SK-N-SH (cell line): Measurements from ENCODE around the gene PHF3. TPM values are rescaled to one million over a fixed set of nuclear protein-coding genes. Genes with fewer than 3 reads are reported as not detected.
"Not testable (repeated sequence)": the region's sequence is repeated elsewhere in the genome, so short reads cannot be mapped to it uniquely, and the experiment has no call there.

ENCODE experiments used
- CTCF ChIA-PET: fragments of 300-600, 350-600 bp; formaldehyde crosslinking; extraction: SDS; loops from one replicate; lab custom pipeline; 2021; lab: Yijun Ruan, JAX
- POLR2A ChIA-PET: fragments of 350-600 bp; sonication (Branson Sonifier 250); formaldehyde crosslinking; extraction: SDS; loops from one replicate; lab custom pipeline; 2020; ENCODE audit warnings: antibody characterized with exemption, inconsistent platforms; lab: Yijun Ruan, JAX
- DNase-seq: peaks from one replicate; pipeline ENCODE4 v3.0.0; 2012
- H2AFZ ChIP-seq: fragments of 200-600 bp; sonication (generic); 2 replicates; pipeline ENCODE4 v1.8.1; 2016; ENCODE audit warnings: antibody characterized with exemption, mild to moderate bottlenecking, low read depth
- H3F3A ChIP-seq: fragments of 200-600 bp; sonication (generic); replicated peaks from 2 replicates; pipeline ENCODE3; 2016; ENCODE audit warnings: antibody characterized with exemption, mild to moderate bottlenecking; ENCODE audit not compliant: insufficient read depth
- H3K27ac ChIP-seq, 2 experiments: fragments of 200-500 bp in 1 of 2; fragments of 200-600 bp in 1 of 2; sonication (Bioruptor generic) in 1 of 2; sonication (generic), shearing (Covaris generic) in 1 of 2; 2 replicates each; pipeline versions ENCODE4 v1.5.1 to v1.6.1; 2014 to 2016; ENCODE audit warnings: low read depth in 2 of 2, inconsistent platforms in 1 of 2, low read length in 1 of 2, mild to moderate bottlenecking in 1 of 2, mixed read lengths in 1 of 2
- H3K27me3 ChIP-seq: fragments of 200-600 bp; sonication (generic), shearing (Covaris generic); 2 replicates; pipeline ENCODE4 v1.6.1; 2016; ENCODE audit warnings: mixed run types; ENCODE audit not compliant: insufficient read depth
- H3K36me3 ChIP-seq, 2 experiments: fragments of 200-500 bp in 1 of 2; fragments of 200-600 bp in 1 of 2; sonication (Bioruptor generic) in 1 of 2; sonication (generic) in 1 of 2; replicated peaks in 1 of 2; 2 replicates each; pipeline versions ENCODE3 to v1.5.1; 2014 to 2016; ENCODE audit warnings: low read length in 1 of 2, mild to moderate bottlenecking in 1 of 2; ENCODE audit not compliant: insufficient read depth in 2 of 2, control insufficient read depth in 1 of 2
- H3K4me1 ChIP-seq, 2 experiments: fragments of 200-500 bp in 1 of 2; fragments of 200-600 bp in 1 of 2; sonication (Bioruptor generic) in 1 of 2; sonication (generic), shearing (Covaris generic) in 1 of 2; 2 replicates each; pipeline versions ENCODE4 v1.5.1 to v1.6.1; 2014 to 2016; ENCODE audit warnings: low read depth in 1 of 2, low read length in 1 of 2, mixed run types in 1 of 2; ENCODE audit not compliant: insufficient read depth in 2 of 2, control insufficient read depth in 1 of 2
- H3K4me2 ChIP-seq: fragments of 200-600 bp; sonication (generic), shearing (Covaris generic); 2 replicates; pipeline ENCODE4 v1.6.1; 2017; ENCODE audit warnings: mixed run types
- H3K4me3 ChIP-seq, 2 experiments: fragments of 200-500 bp in 1 of 2; fragments of 200-600 bp in 1 of 2; sonication (Bioruptor generic) in 1 of 2; sonication (generic), shearing (Covaris generic) in 1 of 2; 2 replicates each; pipeline versions ENCODE4 v1.5.1 to v1.8.1; 2014 to 2016; ENCODE audit warnings: low read depth in 2 of 2, inconsistent platforms in 1 of 2, low read length in 1 of 2, mild to moderate bottlenecking in 1 of 2, mixed read lengths in 1 of 2, moderate library complexity in 1 of 2
- H3K79me2 ChIP-seq: fragments of 200-600 bp; sonication (generic); 2 replicates; pipeline ENCODE4 v1.8.1; 2017; ENCODE audit warnings: mild to moderate bottlenecking; ENCODE audit not compliant: insufficient read depth
- H3K9ac ChIP-seq: fragments of 200-600 bp; sonication (generic); 2 replicates; pipeline ENCODE4 v1.6.1; 2017; ENCODE audit warnings: mixed run types
- H3K9me2 ChIP-seq: fragments of 200-600 bp; sonication (generic); 2 replicates; pipeline ENCODE4 v1.6.1; 2017; ENCODE audit warnings: mixed run types
- H3K9me3 ChIP-seq: fragments of 200-600 bp; sonication (generic); 2 replicates; pipeline ENCODE4 v1.6.1; 2017; ENCODE audit warnings: mixed run types, mild to moderate bottlenecking, moderate library complexity
- H4K20me1 ChIP-seq: fragments of 200-600 bp; sonication (generic); 2 replicates; pipeline ENCODE4 v1.6.1; 2017; ENCODE audit warnings: mild to moderate bottlenecking, mixed run types; ENCODE audit not compliant: insufficient read depth
- ELF1 ChIP-seq: IDR thresholded peaks from 2 replicates; pipeline ENCODE4 v1.4.0; 2012
- EZH2phosphoT487 ChIP-seq: fragments of 200-600 bp; sonication (generic); IDR thresholded peaks from 2 replicates; pipeline ENCODE4 v1.6.1; 2017; ENCODE audit warnings: low read depth, mixed run types, mild to moderate bottlenecking, antibody characterized with exemption, moderate library complexity, borderline replicate concordance
- IRF3 ChIP-seq: fragments of 150-350 bp; IDR thresholded peaks from 2 replicates; pipeline ENCODE4 v1.6.1; 2016; ENCODE audit warnings: mild to moderate bottlenecking, low read depth, low read length
- JUND ChIP-seq: IDR thresholded peaks from 2 replicates; pipeline ENCODE4 v1.4.0; 2012
- MAX ChIP-seq: IDR thresholded peaks from 2 replicates; pipeline ENCODE4 v1.4.0; 2012; ENCODE audit warnings: low read depth
- MXI1 ChIP-seq: IDR thresholded peaks from 2 replicates; pipeline ENCODE4 v1.6.1; 2012; ENCODE audit warnings: mild to moderate bottlenecking, low read depth, low read length, improper control_type of control experiment
- PBX3 ChIP-seq: IDR thresholded peaks from 2 replicates; pipeline ENCODE4; 2012
- RCOR1 ChIP-seq: fragments of 150-350 bp; IDR thresholded peaks from 2 replicates; pipeline ENCODE4 v1.6.1; 2017; ENCODE audit warnings: antibody characterized with exemption, low read length
- TAF1 ChIP-seq: IDR thresholded peaks from 2 replicates; pipeline ENCODE4 v1.6.1; 2012; ENCODE audit warnings: low read depth, mild to moderate bottlenecking, low read length, moderate library complexity, borderline replicate concordance
- TCF12 ChIP-seq: IDR thresholded peaks from 2 replicates; pipeline ENCODE4 v1.4.0; 2012
- WGBS: methylation state at CpG from one replicate; pipeline ENCODE4 v1.1.6; 2017; ENCODE audit warnings: low lambda C conversion rate; 5-methylcytosine and 5-hydroxymethylcytosine counted together
- polyA plus RNA-seq, 3 experiments: library from polyadenylated mRNA; depleted of rRNA; stranded (reverse); fragments of >200 nt; gene quantifications; 2 replicates each; pipeline ENCODE4 v1.2.3, GENCODE V29; 2012
- TF ChIP-seq, protein P1 (sequence below): IDR thresholded peaks from 2 replicates; pipeline ENCODE4 v1.4.0; 2012; ENCODE audit warnings: low read depth, borderline replicate concordance
- TF ChIP-seq, protein P2 (sequence below): fragments of 150-350 bp; IDR thresholded peaks from 2 replicates; pipeline ENCODE4 v1.6.1; 2017; ENCODE audit warnings: antibody characterized with exemption, low read length, low read depth, borderline replicate concordance
- TF ChIP-seq, protein P3 (sequence below): fragments of 200-600 bp; sonication (generic); IDR thresholded peaks from 2 replicates; pipeline ENCODE4 v1.6.1; 2017; ENCODE audit warnings: antibody characterized with exemption, mild to moderate bottlenecking, moderate library complexity

The PHF3 gene
- polyA plus RNA-seq, 1 of the 3 experiments (the other 2 are of a cell fraction), result 4.4 TPM

- WGBS, result 48% methylated on average over 3 of the region's 3 CpGs
- CTCF ChIA-PET, result interaction anchor here (1.2 kb wide), 1 partner anchor 121 kb away, joined by 3 read pairs; no protein-coding TSS in a partner anchor
- POLR2A ChIA-PET, result no interaction called here
These were observed 99.3 kb downstream of the PHF3 start for GRCh38 chr6:63734923-63735322.

GRCh38 chr6:63738190-63738589 lies 102.6 kb downstream of the PHF3 start:
- H3K79me2 ChIP-seq, DNase-seq, H3K9me2 ChIP-seq, POLR2A ChIA-PET, H3K4me3 ChIP-seq, H3K4me2 ChIP-seq, H3K27me3 ChIP-seq, H3K36me3 ChIP-seq, H3K4me1 ChIP-seq, H3K9ac ChIP-seq, H4K20me1 ChIP-seq, CTCF ChIA-PET, H2AFZ ChIP-seq, H3K9me3 ChIP-seq, H3K27ac ChIP-seq: not testable (repeated sequence)
- WGBS, result 54% methylated on average over 2 of the region's 2 CpGs
- H3F3A ChIP-seq, result peaks cover 11% of the 10 kb centered on the region

More at GRCh38 chr6:63734923-63735322, 99.3 kb downstream of the PHF3 start:
- no peaks in the 10 kb centered on the region for H3K9me3 ChIP-seq
- peaks cover 15% of the 10 kb centered on the region for H3F3A ChIP-seq
- TF ChIP-seq MXI1, result no peak
- no peaks in the 10 kb centered on the region for H4K20me1 ChIP-seq
- no peaks in the 10 kb centered on the region for H3K9me2 ChIP-seq
- H3K4me2 ChIP-seq, result no peak overlapping the region
- no peak overlapping the region for H2AFZ ChIP-seq
- no peak for DNase-seq
- no peaks in the 10 kb centered on the region for H3K36me3 ChIP-seq
- H3K27me3 ChIP-seq, result no peaks in the 10 kb centered on the region
- no peak overlapping the region for H3K27ac ChIP-seq
- H3K9ac ChIP-seq, result no peak overlapping the region
- H3K79me2 ChIP-seq, result no peaks in the 10 kb centered on the region
- H3K4me3 ChIP-seq, result no peak overlapping the region
- peaks cover 0 to 8% of the 10 kb centered on the region in 2 experiments; a peak in 1 of 4 replicates for H3K4me1 ChIP-seq

DNA sequence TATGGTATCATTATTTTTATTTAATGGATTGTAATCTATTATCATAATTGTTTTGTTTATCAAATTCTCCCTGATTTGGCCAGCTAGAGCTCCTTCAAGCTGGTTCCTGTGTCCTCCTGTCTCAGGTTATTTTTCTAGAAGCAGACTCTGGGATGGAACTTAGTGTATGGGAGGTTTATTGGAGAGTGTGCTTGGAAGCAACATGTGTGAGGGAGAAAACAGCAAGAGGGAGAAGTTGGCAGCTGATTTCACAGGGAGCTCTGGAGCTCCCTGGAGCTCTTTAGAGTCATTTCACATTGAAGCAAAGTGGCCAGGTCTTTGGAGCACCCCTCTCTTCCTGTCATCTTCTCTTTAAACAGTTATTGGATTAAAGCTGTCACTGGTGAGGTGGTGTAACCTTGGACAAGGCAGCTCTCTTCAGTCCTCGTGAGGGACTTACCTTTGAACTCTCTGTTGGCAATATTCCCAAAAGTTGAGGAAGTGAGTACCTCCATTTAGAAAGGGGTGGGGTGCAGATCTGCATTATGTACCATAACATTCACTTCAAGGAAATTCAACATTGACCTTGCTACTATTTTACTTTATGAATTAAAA lies 103.6 kb downstream of the PHF3 start:
- WGBS, result 29% methylated on average over 1 of the region's 1 CpG
- H3K4me2 ChIP-seq, result no peak overlapping the region
- ChIA-PET CTCF (interaction anchor here (0.7 to 2.1 kb wide), 2 partner anchors 25 to 78 kb away, joined by 3 to 7 read pairs; no protein-coding TSS in a partner anchor), POLR2A (no interaction called here)
- no peaks in the 10 kb centered on the region for H3K27me3 ChIP-seq
- H3K9ac ChIP-seq, result no peak overlapping the region
- no peaks in the 10 kb centered on the region for H3K9me2 ChIP-seq
- no peak overlapping the region for H2AFZ ChIP-seq
- H3K79me2 ChIP-seq, result no peaks in the 10 kb centered on the region
- DNase-seq, result no peak
- H3K4me3 ChIP-seq, result no peak overlapping the region
- no peaks in the 10 kb centered on the region; a peak in 1 of 4 replicates for H3K4me1 ChIP-seq
- no peak for TF ChIP-seq TAF1
- TF ChIP-seq, protein P1, sequence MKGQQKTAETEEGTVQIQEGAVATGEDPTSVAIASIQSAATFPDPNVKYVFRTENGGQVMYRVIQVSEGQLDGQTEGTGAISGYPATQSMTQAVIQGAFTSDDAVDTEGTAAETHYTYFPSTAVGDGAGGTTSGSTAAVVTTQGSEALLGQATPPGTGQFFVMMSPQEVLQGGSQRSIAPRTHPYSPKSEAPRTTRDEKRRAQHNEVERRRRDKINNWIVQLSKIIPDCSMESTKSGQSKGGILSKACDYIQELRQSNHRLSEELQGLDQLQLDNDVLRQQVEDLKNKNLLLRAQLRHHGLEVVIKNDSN, result no peak
- TF ChIP-seq, protein P2, sequence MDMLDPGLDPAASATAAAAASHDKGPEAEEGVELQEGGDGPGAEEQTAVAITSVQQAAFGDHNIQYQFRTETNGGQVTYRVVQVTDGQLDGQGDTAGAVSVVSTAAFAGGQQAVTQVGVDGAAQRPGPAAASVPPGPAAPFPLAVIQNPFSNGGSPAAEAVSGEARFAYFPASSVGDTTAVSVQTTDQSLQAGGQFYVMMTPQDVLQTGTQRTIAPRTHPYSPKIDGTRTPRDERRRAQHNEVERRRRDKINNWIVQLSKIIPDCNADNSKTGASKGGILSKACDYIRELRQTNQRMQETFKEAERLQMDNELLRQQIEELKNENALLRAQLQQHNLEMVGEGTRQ, result no peak
- no peak for TF ChIP-seq MXI1
- TF ChIP-seq, protein P3, sequence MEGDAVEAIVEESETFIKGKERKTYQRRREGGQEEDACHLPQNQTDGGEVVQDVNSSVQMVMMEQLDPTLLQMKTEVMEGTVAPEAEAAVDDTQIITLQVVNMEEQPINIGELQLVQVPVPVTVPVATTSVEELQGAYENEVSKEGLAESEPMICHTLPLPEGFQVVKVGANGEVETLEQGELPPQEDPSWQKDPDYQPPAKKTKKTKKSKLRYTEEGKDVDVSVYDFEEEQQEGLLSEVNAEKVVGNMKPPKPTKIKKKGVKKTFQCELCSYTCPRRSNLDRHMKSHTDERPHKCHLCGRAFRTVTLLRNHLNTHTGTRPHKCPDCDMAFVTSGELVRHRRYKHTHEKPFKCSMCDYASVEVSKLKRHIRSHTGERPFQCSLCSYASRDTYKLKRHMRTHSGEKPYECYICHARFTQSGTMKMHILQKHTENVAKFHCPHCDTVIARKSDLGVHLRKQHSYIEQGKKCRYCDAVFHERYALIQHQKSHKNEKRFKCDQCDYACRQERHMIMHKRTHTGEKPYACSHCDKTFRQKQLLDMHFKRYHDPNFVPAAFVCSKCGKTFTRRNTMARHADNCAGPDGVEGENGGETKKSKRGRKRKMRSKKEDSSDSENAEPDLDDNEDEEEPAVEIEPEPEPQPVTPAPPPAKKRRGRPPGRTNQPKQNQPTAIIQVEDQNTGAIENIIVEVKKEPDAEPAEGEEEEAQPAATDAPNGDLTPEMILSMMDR, result no peak
- no peak for TF ChIP-seq TCF12
- no peak for TF ChIP-seq MAX
- TF ChIP-seq EZH2phosphoT487, result no peak
- TF ChIP-seq PBX3, result no peak
- TF ChIP-seq RCOR1, result no peak
- no peak for TF ChIP-seq ELF1
- no peak for TF ChIP-seq IRF3
- no peak for TF ChIP-seq JUND
- TF ChIP-seq, all 33 proteins: peak for 0
- H4K20me1 ChIP-seq, result no peaks in the 10 kb centered on the region
- H3K36me3 ChIP-seq, result no peaks in the 10 kb centered on the region
- no peaks in the 10 kb centered on the region for H3K9me3 ChIP-seq
- no peak overlapping the region for H3K27ac ChIP-seq
- peaks cover 11% of the 10 kb centered on the region for H3F3A ChIP-seq
